Coronary artery (tissue), 2 donors: ENCODE results near the gene GFI1B.
"Not testable (repeated sequence)": the region's sequence is repeated elsewhere in the genome, so short reads cannot be mapped to it uniquely, and the experiment has no call there.

Experiments used
- DNase-seq: peaks from one replicate; pipeline ENCODE4 v3.0.0-alpha.2; 2017; ENCODE audit warnings: low spot score
- H3K27ac ChIP-seq, 2 donors: fragments of 200-600 bp; sonication (generic); one replicate each; pipeline ENCODE4 v1.5.1; 2016 to 2019
- H3K4me3 ChIP-seq: fragments of 200-600 bp; sonication (generic); 2 replicates; pipeline ENCODE4 v1.5.1; 2016; ENCODE audit warnings: mild to moderate bottlenecking, moderate library complexity
- CTCF ChIP-seq: fragments of 200-600 bp; sonication (generic); IDR thresholded peaks from one replicate; pipeline ENCODE4 v1.5.1; 2019; ENCODE audit warnings: antibody characterized with exemption

Gene GFI1B

GRCh38 chr9:132991351-132992300 is 13.1 kb downstream of the GFI1B start:
- no peak for TF ChIP-seq CTCF
- H3K4me3 ChIP-seq: no peak overlapping the region
- no peak overlapping the region for H3K27ac ChIP-seq
- DNase-seq: no peak

GRCh38 chr9:132993511-132993939 is 15.0 kb downstream of the GFI1B start:
- no peak for DNase-seq
- TF ChIP-seq CTCF: no peak
- Histone ChIP-seq H3K4me3 (no peak overlapping the region), H3K27ac (no peak overlapping the region)

- Histone ChIP-seq H3K27ac (no peak overlapping the region), H3K4me3 (no peak overlapping the region)
- no peak for DNase-seq
- no peak for TF ChIP-seq CTCF
These were observed 16.1 kb downstream of the GFI1B start for GRCh38 chr9:132994410-132995120.

- Histone ChIP-seq H3K4me3 (no peak overlapping the region), H3K27ac (no peak overlapping the region)
- DNase-seq: no peak
- TF ChIP-seq CTCF: no peak
These were observed 16.6 kb downstream of the GFI1B start for GRCh38 chr9:132995121-132995420.

- no peak for TF ChIP-seq CTCF
- no peak overlapping the region for H3K4me3 ChIP-seq
- DNase-seq: no peak
- H3K27ac ChIP-seq: no peak overlapping the region
These were observed 17.4 kb downstream of the GFI1B start for GRCh38 chr9:132995879-132996278.

- no peak for DNase-seq
- no peak overlapping the region for H3K4me3 ChIP-seq
- no peak overlapping the region for H3K27ac ChIP-seq
- no peak for TF ChIP-seq CTCF
These were observed 18.0 kb downstream of the GFI1B start for GRCh38 chr9:132996526-132996925.

GRCh38 chr9:132997591-132997990 is 19.1 kb downstream of the GFI1B start:
- no peak overlapping the region for H3K4me3 ChIP-seq
- TF ChIP-seq CTCF: no peak
- H3K27ac ChIP-seq: no peak overlapping the region
- no peak for DNase-seq

- DNase-seq: not testable (repeated sequence)
These were observed 19.7 kb downstream of the GFI1B start for GRCh38 chr9:132998221-132998620.

More at GRCh38 chr9:132998221-132998620, 19.7 kb downstream of the GFI1B start:
- not testable (repeated sequence) for H3K4me3 ChIP-seq, H3K27ac ChIP-seq
